HK-2 (cell line): Measurements from ENCODE around the gene SF1.

ENCODE experiments used
- DNase-seq: peaks from one replicate; pipeline ENCODE4 v3.0.0-alpha.2; 2018; ENCODE audit not compliant: unreplicated experiment

SF1 gene

DNA sequence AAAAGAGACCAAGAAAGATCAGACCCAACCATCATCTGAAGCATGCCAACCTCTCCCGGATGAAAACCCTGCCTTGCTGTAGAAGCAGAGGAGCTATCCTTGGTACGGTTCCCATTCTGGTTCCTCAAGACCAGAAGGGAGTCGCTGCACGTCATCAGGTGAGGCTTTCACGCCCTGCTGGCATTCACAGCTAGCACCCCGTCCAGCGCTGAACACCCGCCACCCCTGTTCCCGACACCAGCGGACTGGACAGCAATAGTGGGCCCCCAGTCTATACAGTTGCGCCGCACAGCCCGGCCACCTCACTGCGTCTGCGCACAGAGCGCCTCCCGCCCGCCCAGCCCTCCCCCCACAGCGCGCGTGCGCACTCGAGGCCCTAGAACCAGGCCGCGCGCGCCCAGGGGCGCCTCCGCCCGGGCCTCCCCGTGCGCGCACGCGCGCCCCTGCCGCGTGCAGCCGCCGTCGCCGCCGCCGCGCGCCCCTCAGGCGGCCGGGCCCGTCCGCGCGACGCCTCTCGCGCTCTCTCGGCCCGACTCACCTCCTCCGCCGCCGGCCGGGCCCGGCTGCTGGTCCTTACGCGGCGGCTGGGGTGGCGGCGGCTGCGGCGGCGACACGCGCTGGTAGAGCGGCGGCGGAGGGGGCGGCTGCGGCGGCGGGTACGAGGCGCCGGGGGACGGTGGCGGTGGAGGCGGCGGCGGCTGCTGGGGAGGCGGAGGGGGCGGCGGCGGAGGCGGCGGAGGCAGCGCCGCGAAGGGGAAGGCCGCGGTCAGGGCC lies 706 bp downstream of the SF1 start:
- DNase-seq = peak; percentile 72

DNA sequence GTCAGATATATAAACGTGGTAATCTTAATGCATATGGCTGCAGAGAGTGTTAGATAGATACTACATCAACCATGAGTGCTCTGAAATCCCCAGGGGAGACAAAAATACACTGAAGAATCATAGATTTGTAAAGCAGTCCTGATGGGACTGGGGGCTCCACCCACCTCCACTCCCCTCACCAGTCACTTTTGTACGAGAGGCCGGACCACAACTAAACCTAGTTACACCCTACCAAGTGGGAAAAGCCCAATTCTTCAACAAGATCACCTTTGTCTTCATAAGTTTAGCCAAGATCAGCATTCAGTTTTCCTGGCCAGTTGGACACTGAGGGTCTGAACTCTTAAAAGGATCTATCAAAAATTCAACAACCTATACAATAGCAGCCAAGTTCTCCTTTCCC lies 1.5 kb downstream of the SF1 start:
- no peak for DNase-seq

DNA sequence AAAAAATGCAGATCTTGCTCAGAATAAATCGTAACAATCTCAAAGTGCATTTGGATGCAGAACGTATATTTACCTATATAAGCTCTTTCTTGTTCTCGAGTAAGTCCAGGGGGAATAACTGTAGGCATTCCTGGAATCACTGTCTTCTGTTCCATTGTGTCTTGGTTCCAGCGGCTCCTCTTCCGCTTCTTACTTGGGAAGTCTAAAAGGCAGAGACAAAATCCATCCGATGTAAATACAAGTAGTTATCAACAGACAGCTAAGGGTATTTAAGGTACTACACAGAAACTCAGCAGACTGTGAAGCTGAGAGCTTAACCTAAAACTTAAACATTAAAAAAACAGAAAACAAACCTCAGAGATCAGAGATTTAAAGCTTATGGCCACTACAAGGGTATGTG lies 1.9 kb downstream of the SF1 start:
- DNase-seq = no peak

DNA sequence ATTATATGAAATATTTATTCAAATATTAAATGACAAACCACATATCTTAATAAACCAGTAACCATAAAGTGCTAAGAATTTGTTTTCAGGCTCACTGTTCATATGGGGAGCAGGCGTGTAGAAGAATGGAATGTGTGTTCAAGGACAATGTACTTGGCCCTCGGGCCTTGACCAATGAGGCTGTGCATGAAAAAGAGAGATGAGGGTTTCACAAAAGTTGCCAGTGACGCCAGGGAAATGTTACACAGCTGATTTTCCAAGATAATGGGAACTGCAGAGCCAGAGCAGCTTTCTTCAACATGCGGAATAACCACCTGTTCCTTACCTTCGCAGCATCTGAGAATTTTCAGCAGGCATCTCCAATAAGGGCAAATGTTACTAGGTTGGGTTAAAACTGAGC lies 4.2 kb downstream of the SF1 start:
- no peak for DNase-seq

- no peak for DNase-seq
Observed at GRCh38 chr11:64772303-64773018, 5.9 kb downstream of the SF1 start.

DNA sequence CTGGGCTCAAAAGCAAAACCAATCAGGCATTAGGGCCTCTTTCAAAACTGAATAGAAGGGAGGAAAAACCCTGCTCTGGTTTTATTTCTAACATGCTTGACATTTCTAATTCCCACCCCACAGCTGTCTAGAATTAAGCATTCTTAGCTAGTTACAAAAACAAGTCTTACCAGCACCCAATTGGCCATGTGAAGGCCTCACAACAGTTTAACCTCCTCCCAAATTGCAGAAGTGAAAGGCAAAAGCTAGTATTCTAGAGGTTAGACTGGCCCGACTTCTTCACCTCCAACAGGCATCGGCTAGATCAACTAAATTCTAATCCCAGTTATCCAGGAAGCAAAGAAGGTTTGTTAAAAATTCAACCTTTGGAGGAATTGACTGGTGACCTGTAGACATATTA lies 6.5 kb downstream of the SF1 start:
- no peak for DNase-seq

- DNase-seq = no peak
Observed at GRCh38 chr11:64770120-64770519, 8.2 kb downstream of the SF1 start.

- DNase-seq = no peak
Observed at GRCh38 chr11:64769283-64769682, 9.1 kb downstream of the SF1 start.

- DNase-seq = no peak
Observed at GRCh38 chr11:64768300-64768694, 10.0 kb downstream of the SF1 start.

DNA sequence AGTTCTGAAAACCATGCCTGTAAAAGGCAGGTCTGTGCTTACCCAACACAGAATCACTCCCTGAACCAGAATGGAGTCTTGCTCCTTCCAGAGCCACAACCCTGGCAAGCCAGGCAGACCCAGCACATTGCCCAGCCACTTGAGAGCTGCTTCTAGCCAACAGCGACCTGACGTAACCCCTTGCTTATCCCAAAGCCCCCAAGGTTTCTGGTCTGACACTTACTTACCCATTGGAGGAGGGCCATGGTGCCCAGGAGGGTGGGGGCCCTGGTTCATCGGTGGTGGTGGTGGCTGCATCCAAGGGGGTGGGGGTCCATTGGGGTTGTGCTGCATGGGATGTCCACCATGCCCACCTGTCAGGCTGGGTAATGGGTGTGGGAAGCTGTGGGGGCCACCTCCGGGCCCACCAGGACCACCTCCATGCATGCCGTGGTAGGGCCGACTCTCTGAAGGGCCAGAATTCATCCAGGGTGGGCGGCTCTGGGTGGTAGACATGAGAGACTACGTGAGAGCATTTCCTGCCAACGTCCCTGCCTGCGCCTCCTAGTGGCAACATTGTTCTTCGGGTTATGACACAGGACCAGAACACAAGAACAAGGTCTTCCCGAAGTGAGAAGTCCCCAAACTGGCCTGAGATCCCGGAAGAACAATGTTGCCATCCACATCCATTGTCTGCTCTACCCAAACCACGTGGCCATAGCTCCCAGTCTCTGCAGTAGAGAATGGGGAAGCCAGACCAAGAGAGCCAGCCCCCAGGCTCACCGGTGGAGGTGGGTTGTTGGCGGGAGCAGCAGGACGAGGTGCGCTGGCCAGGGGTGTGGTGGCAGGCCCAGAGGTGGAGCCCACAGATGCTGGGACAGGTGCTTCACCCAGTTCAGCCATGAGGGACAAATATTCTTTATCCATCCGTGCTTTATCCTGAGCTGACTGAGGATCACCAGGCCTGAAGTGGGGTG lies 10.7 kb downstream of the SF1 start:
- peak; percentile 51 for DNase-seq

- no peak for DNase-seq
Observed at GRCh38 chr11:64766881-64767280, 11.5 kb downstream of the SF1 start.

GRCh38 chr11:64765851-64766665 lies 12.3 kb downstream of the SF1 start:
- no peak for DNase-seq

DNA sequence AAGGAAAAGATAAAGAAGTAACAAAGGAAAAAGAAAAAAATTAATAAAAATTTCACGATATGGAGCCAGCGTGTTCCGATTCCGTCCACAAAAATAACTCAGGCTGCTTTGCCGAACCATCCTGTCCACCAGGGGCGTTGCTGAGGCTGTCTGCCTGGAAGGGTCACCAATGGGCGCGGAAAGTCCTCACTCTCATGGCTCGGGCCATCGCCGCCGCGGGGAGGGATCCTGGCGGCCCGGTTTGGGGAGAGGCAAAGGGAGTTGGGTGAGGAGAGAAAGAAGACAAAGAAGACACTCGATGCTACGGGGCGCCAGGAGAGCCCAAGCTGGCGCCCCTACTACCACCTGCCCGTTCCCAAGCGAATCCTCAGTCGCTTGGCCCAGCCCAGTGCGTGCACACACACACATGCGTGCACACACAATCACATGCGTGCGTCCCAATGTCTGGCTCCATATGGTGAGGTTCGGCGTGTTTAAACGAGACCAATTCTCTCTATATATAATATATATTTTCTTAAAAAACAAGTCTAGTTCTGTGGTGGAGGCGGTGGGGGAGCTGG lies 13.0 kb downstream of the SF1 start:
- DNase-seq = no peak

DNA sequence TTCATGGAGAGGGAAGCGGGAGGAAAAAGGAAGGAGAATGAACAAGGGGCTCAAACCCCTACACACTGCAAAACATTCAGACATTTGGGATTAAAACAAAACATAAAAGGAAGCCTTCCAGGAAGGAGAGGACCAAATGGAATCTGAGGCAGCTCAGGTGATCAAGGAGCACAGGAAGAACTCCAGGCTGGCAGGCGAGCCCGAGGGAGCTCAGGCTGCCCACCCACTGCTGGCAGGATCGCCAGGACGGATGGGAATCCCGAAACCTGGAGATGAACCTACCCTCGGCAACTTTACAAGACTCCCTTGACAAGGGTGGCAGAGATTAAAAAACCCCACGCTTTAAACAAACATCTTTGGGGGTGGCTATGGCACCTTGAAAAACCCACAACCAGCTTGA lies 13.6 kb downstream of the SF1 start:
- no peak for DNase-seq

GRCh38 chr11:64764040-64764611 lies 14.2 kb downstream of the SF1 start:
- no peak for DNase-seq

DNA sequence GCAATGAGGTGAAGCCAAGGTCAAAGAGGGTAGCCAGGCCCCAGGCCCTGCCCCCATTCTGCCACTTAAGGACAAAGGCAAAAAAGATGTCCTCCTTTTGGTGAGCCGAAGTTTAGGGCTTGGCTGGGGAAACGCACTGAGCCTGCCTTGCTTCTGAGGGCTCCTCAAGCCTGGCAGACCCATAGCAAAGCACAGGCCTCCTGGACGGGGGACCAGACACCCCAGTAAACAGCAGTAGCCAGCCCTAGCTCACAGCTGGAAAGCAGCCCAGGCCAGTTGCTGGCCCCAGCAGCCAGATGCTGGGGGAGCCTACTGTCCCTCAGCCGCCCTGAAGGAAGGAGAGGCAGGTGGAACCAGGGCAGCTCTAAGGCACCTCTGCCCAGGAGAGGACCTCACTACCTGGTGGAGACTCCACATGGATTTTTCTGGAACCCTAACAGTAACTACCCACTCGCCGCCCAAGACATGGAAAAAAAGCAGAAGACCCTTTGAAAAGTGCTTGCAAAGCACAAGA lies 14.8 kb downstream of the SF1 start:
- DNase-seq = no peak

DNA sequence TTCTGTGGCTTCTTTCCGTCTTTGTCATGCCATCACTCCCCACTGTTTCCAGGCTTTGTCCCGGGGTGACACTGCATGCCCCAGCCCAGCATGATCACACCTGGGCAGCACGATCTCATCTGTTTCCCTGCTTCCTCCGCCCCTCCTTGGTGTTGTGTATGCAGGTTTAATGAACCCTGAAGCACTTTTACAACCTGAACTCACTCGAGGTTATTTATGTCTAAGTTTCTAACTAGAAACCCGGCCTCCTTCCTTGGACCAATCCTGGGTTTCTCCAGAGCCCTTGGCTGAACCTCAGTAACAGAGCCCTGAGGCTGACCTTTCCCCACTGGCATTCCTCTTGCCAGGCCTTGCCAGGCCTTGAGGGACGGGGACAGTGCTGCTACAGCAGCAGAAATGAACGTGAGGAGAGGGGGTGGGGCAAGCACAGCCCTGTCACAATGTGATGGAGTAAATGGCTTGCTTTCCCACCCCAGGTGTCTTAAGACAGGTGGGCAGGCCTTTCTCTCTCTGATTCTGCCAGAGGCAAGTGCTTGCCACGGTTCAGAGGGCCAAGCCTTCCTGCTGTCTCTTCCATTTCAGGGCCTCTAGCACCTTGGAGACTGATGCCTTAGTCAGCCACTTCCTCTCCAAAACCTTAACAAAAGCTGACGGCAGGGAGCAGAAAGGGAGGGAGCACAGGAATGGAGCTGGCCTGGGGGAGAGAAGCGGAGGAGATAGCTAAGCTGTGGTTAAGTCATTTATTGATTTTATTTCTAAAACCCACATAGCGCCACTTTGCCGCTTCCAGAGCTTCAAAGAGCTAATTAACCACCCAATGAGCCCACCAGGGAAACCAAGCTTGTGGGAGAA lies 15.4 kb downstream of the SF1 start:
- peak; percentile 71 for DNase-seq

DNA sequence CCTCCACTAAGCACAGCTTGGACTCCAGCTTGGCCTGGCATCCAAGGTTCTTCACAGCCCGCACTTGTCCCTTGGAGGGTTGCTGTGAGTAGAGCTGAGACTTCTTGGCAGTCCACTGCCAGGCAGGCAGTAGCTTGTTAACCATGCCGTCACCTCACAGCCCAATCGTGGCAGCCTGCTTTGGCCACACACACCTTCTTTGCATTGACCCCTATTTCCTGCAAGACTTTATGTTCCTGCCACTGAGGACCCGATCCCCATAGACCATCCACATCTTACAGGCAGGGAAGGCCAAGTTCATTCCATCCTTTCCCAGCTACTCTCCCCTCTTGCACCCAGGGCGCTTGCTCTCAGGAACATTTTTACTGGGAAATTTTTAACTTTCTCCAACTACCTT lies 16.1 kb downstream of the SF1 start:
- no peak for DNase-seq

DNA sequence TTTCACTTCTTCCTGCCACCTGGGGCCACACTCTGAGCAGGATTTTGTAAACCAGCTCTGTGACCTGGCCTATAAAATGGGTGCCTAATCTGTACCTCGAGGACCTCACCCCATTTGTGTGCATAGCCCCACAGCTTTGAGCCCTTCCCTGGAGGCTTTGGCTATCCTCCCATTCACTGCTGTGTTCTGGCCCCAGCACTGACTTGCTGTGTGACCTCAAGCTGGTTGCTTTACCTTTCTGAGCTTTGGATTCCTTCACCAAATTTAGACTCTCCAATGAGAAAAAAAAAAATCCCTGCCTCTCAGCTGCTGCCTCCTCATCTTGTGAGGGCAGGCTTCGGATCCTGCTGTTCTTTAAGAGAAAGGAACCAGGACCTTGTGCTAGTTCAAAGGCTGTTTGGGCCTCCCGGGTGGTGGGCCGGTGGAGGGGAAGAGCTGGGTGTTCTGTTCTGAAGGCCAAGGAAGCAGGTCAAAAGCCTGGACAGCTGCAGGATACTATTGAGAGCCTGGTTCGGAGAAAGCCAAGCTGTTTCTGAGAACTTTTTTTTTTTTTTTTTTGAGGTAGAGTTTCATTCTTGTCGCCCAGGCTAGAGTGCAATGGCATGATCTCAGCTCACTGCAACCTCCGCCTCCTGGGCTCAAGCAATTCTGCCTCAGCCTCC lies 17.5 kb downstream of the SF1 start:
- DNase-seq = no peak
